HL-60/S4 treated with retinoic acid at 250 ng/mL for 4 days and 3 days (cell line): ENCODE measurements around the gene ZC3H4.
"Not testable (repeated sequence)": the region's sequence is repeated elsewhere in the genome, so short reads cannot be mapped to it uniquely, and the experiment has no call there.

Source experiments
- in situ Hi-C: fragments of 300-500 bp; cut with MboI; formaldehyde crosslinking; loops from 2 replicates; pipeline ENCODE4 v1.7.0; 2022; ENCODE audit warnings: low sequenced_read_pairs

The ZC3H4 gene

DNA sequence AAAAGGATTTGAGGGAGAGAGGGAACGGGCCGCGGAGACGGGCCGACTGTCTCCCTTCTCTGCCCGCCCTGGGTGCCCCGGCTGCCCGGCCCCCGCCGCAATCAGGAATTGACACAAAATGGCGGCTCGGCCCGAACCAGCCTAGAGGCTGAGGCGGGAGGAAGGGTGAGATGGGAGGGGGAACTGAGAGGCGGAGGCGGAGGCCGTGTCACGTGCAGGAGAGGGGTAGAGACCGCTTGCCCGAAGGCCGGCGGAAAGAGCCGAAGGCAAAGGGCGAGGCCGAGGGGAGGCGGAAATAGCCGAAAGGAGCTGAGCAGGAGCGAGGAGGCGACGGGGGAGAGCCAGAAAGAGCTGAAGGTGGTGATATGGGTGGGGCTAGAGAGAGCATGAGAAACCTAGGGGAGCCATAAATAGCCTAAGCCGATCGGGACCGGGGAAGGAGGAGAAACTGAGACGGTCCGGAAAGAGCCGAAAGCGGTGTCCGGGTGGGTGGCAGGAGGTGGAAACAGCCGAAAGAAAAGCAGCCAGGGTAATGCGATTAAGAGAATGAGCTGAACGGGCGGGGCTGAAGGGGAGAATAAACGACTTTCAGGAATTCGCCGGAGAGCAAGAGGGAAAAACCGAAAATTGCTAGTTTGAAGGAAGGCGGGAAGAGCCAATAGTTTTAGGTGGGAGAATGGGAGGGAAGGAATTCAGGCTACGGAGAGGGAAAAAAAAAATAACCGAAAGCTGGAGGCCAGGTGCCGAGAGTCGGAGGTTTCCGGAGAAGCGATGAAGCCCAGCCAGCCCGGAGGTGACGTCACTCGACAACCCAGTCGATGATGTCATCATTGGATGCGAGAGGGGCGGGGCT, at the start of gene ZC3H4:
ZC3H4 (minus strand) TSS at position 780 of the 853 bp plus-strand sequence. CDS start 1,192 bp downstream, outside the sequence.
- in situ Hi-C loops, result no loop called here

DNA sequence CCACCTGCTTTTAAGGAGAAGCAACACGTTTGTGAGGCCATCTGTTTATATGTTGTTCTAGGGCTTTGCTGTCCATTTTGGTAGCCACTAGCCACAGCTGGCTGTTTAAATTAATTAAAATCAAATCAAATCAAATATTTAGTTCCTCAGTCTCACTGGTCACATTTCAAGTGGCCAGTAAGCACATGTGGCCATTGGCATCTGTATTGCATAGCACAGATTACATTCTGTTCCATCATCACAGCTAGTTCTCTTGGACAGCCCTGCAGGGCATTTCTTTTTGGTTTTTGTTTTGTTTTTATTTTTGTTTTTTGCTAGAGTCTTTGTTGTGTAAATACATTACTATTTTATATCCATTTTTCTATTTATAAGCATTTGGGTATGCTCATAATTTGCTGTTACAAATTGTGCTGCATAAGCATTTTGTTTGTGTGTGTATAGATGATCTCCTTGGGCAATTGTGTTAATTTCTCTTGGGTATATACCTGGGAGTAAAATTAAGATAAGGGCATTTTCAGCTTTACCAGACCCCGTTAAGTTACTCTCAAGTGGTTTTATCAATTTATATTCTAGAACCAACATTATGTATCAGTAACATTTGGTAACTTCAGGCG, 48.4 kb upstream of the ZC3H4 start:
- in situ Hi-C loops, result no loop called here

- in situ Hi-C loops, result no loop called here
These were observed 45.4 kb upstream of the ZC3H4 start for GRCh38 chr19:47158879-47159503.

DNA sequence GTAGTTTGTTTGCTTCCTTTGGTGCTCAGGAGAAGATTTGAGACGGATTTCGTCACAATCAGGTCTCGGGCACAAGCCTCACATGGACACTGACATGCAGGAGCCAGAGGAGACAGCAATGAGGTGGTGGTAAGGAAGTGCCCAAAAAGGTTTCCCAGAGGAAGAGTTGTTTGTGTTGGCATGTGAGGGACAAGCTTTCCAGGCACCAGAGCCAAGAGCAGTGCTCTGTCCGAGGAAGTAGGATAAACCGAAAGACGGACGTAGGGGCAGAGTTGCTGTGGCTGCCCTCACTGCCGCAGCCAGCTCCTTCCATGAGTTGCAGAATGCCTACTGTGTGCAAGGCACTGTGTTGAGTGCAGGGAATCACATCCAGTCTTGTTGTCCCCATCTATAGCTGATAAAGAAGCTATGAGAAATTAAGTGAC, 44.8 kb upstream of the ZC3H4 start:
- in situ Hi-C loops, result no loop called here

- in situ Hi-C loops, result no loop called here
These were observed 44.1 kb upstream of the ZC3H4 start for GRCh38 chr19:47157431-47158321.

GRCh38 chr19:47156861-47157430, 43.4 kb upstream of the ZC3H4 start:
- in situ Hi-C loops, result no loop called here

- in situ Hi-C loops, result no loop called here
These were observed 41.6 kb upstream of the ZC3H4 start for GRCh38 chr19:47155148-47155547.

GRCh38 chr19:47153266-47153665, 39.7 kb upstream of the ZC3H4 start:
- in situ Hi-C loops, result loop anchor here (5.0 kb wide), 1 partner anchor 94 kb away; no protein-coding TSS in a partner anchor

- in situ Hi-C loops, result loop anchor here (5.0 kb wide), 1 partner anchor 95 kb away; no protein-coding TSS in a partner anchor
These were observed 39.1 kb upstream of the ZC3H4 start for GRCh38 chr19:47152632-47153031.

DNA sequence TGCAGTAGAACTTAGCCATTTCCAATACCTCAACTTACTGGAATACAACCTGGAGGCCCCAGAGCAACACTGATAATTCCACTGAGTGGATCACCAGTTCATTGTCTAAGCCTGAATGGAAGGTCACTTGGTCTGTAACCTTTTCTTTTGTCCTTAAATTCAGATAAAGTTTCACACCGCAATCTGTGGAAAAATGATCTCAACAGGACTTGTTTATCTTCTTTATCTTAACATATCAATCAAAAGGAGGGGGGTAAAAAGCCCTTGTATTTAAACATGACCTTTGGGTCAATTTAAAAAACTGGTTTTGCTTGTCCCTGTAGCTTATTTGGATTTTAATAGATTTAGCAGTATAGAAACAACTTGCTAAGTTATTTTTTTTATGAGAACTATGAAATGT, 38.6 kb upstream of the ZC3H4 start:
- in situ Hi-C loops, result loop anchor here (5.0 kb wide), 1 partner anchor 95 kb away; no protein-coding TSS in a partner anchor

GRCh38 chr19:47151627-47152026, 38.1 kb upstream of the ZC3H4 start:
- in situ Hi-C loops, result loop anchor here (5.0 kb wide), 1 partner anchor 96 kb away; no protein-coding TSS in a partner anchor

- in situ Hi-C loops, result no loop called here
These were observed 33.3 kb upstream of the ZC3H4 start for GRCh38 chr19:47146920-47147319.

DNA sequence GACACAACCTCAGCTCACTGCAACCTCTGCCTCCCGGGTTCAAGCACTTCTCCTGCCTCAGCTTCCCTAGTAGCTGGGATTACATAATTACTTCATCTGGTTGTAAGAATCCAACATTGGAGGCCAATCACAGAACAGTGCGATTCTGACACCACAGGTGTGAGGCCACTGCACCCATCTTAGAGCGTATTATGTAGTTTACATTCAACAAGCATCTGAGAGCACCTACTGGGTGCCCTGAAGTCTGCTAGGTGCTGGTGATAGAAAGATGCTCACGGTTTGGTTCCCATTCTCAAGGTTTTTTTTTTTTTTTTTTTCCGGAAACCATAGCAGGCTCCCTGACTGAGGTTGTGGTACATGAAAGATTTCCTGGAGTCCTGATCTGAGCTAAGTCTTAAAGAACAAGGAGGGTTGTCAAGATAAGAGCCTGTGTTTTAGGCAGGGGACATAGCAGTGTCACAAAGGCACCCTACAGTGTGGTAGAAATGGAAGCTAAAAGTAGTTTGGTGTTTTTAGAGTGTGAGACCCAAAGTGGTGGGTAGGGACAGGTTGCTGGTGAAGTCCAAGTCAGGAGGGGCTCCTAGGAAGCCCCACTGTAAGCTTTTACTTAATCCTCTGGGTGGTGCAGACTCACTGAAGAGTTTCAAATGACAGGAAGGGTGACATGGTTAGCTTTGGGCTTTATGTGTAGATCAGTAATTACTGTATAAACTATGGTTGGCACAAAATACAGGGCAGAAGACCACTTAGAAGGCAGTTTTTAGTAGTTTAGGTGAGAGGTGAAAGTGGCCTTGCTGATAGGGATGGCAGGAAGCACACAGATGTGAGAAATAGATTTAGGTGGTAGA, 32.3 kb upstream of the ZC3H4 start:
- in situ Hi-C loops, result no loop called here

- in situ Hi-C loops, result no loop called here
These were observed 31.1 kb upstream of the ZC3H4 start for GRCh38 chr19:47144630-47145029.

GRCh38 chr19:47143322-47144073, 29.9 kb upstream of the ZC3H4 start:
- in situ Hi-C loops, result no loop called here

DNA sequence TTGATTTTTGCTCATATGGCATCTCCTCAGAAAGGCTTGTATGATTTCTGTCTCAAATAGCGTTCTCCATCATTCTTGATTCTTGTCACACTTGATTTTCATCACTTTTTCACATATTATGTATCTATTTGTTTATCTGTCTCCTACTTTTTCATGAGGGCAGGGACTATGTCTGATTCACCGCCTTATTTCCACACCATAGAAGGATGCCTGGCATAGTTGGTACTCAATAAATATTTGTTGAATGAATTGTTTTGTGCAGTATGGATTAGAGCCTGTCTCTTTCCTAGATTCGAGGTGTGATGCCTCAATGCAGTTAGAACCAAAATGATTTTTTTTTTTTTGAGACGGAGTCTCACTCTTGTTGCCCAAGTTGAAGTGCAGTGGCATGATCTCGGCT, 29.2 kb upstream of the ZC3H4 start:
- in situ Hi-C loops, result no loop called here

DNA sequence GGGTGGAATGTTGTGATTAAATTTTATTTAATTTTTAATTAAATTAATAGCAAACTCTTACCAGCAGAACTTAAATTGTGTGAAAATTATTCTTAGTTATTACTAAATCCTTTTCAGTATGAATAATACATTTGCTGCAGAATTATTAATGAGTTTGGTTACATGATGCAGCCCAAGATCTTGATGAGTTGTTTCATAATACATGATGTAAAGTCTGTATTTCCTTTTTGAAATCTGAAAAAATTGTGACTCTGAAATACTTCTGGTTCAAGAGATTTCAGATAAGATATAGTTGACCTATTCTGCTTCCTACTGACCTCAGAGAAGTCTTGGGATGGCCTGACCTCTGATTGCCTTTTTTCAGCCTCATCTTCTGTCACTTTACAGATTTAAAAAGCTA, 28.1 kb upstream of the ZC3H4 start:
- in situ Hi-C loops, result no loop called here

DNA sequence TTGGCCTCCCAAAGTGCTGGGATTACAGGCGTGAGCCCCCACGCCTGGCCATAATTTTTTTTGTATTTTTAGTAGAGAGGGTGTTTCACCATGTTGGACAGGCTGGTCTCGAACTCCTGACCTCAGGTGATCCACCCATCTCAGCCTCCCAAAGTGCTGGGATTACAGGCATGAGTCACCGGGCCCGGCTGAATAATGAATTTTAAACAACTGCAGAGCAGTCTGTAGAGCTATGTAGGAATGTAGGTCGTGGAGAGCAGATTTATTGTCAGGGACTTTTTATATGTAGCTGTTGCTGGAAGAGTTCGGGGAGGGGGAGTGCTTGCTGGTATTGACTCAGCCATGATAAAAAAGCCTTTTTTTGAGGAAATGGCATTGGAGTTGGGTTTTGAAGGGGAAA, 27.7 kb upstream of the ZC3H4 start:
- in situ Hi-C loops, result not testable (repeated sequence)

- in situ Hi-C loops, result no loop called here
These were observed 21.6 kb upstream of the ZC3H4 start for GRCh38 chr19:47135156-47135555.
